NCI-H128 (cell line): ENCODE data around the gene GJD2.

Experiments used
- DNase-seq: peaks from one replicate; lab custom pipeline; 2025; ENCODE audit not compliant: unreplicated experiment; lab: John Stamatoyannopoulos, UW

GJD2 gene

GRCh38 chr15:34726406-34727100, 28.2 kb downstream of the GJD2 start:
- DNase-seq = no peak

- no peak for DNase-seq
Measured at GRCh38 chr15:34725556-34725955, 29.2 kb downstream of the GJD2 start.

GRCh38 chr15:34724481-34724880, 30.3 kb downstream of the GJD2 start:
- DNase-seq = no peak

GRCh38 chr15:34722439-34722836, 32.4 kb downstream of the GJD2 start:
- DNase-seq = no peak

GRCh38 chr15:34721802-34722438, 32.9 kb downstream of the GJD2 start:
- DNase-seq = no peak

GRCh38 chr15:34721157-34721801, 33.5 kb downstream of the GJD2 start:
- DNase-seq = no peak

- DNase-seq = no peak
Measured at GRCh38 chr15:34719695-34720094, 35.1 kb downstream of the GJD2 start.

GRCh38 chr15:34718681-34719665, 35.8 kb downstream of the GJD2 start:
- no peak for DNase-seq

- no peak for DNase-seq
Measured at GRCh38 chr15:34717729-34718128, 37.1 kb downstream of the GJD2 start.

GRCh38 chr15:34716111-34716510, 38.7 kb downstream of the GJD2 start:
- no peak for DNase-seq

GRCh38 chr15:34714476-34715121, 40.2 kb downstream of the GJD2 start:
- no peak for DNase-seq

GRCh38 chr15:34713635-34714034, 41.2 kb downstream of the GJD2 start:
- DNase-seq = no peak

- no peak for DNase-seq
Measured at GRCh38 chr15:34709866-34710265, 44.9 kb downstream of the GJD2 start.

GRCh38 chr15:34708422-34708821, 46.4 kb downstream of the GJD2 start:
- DNase-seq = no peak

- DNase-seq = no peak
Measured at GRCh38 chr15:34701536-34701935, 53.3 kb downstream of the GJD2 start.
